ENCODE data around the gene MLLT6. TPM values are rescaled to one million over a fixed set of nuclear protein-coding genes. Genes with fewer than 3 reads are reported as not detected.
A peak's percentile ranks its signal among the peaks of the same experiment; 100 is the strongest.

The MLLT6 gene
- total and polyA plus RNA-seq, 2 of the 13 experiments (the other 11 are each of a cell fraction or from before 2014, with no cell fraction given) = 50.7 to 69.5 TPM

DNA sequence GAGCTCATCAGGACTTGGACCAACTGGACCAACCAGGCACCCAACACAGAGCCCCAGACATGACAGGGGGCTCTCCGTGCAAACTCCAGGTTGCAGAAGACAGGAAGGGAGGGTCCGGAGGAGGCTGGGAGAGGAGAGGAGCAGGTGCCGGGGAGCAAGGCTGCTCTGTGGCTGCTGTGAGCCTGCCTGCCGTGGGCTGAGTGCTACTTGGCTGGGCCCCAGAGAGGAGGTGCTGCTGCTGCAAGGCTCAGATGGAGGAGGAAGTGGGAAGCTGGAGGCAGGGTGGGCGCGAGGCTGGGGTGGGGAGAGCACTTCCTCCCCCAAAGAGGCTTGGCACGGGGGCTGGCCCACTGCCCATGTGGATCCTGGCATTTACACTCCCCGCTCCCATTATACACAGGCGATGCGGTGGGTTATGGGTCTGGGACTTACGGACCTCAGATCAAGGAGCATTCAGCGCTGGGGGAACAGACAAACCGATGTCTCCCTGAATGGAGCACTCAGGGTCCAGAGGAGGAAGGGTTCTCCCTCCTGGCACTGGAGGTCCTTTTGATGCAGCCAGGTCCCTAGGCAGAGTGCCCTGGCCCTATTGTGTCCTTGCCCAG is 46.2 kb upstream of the MLLT6 start (continued):
- no peak for TF ChIP-seq U2AF2 (IDR thresholded peaks at IDR 0.05; ENCODE audit: low read depth, low read length)
- peak; percentile 53; the same call in 1 of the 2 replicates for TF ChIP-seq ZNF292 (CRISPR knock-in tag; IDR thresholded peaks at IDR 0.05; ENCODE audit: borderline replicate concordance, low read depth)
- TF ChIP-seq ZNF768 (CRISPR knock-in tag; IDR thresholded peaks at IDR 0.05) = no peak
- no peak for TF ChIP-seq CENPX (CRISPR knock-in tag; IDR thresholded peaks at IDR 0.05)
- TF ChIP-seq, protein P1, sequence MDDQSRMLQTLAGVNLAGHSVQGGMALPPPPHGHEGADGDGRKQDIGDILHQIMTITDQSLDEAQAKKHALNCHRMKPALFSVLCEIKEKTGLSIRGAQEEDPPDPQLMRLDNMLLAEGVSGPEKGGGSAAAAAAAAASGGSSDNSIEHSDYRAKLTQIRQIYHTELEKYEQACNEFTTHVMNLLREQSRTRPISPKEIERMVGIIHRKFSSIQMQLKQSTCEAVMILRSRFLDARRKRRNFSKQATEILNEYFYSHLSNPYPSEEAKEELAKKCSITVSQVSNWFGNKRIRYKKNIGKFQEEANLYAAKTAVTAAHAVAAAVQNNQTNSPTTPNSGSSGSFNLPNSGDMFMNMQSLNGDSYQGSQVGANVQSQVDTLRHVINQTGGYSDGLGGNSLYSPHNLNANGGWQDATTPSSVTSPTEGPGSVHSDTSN (CRISPR knock-in tag; IDR thresholded peaks at IDR 0.05; ENCODE audit: borderline replicate concordance) = no peak
- TF ChIP-seq, protein P2, sequence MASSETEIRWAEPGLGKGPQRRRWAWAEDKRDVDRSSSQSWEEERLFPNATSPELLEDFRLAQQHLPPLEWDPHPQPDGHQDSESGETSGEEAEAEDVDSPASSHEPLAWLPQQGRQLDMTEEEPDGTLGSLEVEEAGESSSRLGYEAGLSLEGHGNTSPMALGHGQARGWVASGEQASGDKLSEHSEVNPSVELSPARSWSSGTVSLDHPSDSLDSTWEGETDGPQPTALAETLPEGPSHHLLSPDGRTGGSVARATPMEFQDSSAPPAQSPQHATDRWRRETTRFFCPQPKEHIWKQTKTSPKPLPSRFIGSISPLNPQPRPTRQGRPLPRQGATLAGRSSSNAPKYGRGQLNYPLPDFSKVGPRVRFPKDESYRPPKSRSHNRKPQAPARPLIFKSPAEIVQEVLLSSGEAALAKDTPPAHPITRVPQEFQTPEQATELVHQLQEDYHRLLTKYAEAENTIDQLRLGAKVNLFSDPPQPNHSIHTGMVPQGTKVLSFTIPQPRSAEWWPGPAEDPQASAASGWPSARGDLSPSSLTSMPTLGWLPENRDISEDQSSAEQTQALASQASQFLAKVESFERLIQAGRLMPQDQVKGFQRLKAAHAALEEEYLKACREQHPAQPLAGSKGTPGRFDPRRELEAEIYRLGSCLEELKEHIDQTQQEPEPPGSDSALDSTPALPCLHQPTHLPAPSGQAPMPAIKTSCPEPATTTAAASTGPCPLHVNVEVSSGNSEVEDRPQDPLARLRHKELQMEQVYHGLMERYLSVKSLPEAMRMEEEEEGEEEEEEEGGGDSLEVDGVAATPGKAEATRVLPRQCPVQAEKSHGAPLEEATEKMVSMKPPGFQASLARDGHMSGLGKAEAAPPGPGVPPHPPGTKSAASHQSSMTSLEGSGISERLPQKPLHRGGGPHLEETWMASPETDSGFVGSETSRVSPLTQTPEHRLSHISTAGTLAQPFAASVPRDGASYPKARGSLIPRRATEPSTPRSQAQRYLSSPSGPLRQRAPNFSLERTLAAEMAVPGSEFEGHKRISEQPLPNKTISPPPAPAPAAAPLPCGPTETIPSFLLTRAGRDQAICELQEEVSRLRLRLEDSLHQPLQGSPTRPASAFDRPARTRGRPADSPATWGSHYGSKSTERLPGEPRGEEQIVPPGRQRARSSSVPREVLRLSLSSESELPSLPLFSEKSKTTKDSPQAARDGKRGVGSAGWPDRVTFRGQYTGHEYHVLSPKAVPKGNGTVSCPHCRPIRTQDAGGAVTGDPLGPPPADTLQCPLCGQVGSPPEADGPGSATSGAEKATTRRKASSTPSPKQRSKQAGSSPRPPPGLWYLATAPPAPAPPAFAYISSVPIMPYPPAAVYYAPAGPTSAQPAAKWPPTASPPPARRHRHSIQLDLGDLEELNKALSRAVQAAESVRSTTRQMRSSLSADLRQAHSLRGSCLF (CRISPR knock-in tag; IDR thresholded peaks at IDR 0.05; ENCODE audit: borderline replicate concordance) = no peak
- no peak for TF ChIP-seq ZBTB8A (CRISPR knock-in tag; IDR thresholded peaks at IDR 0.05; ENCODE audit: borderline replicate concordance, low read depth)
- TF ChIP-seq POLR2A (IDR thresholded peaks at IDR 0.05; ENCODE audit: insufficient read depth in 1 of 2, low read depth in 2 of 2, low read length in 2 of 2) = 0 out of 4 replicates have a peak, but pooled peaks have one; percentile 4 to 29
- no peak for TF ChIP-seq ZNF644 (CRISPR knock-in tag; IDR thresholded peaks at IDR 0.05; ENCODE audit: low read depth)
- 0 out of 2 replicates have a peak, but pooled peaks have one; percentile 72 for TF ChIP-seq NCOA1 (CRISPR knock-in tag; IDR thresholded peaks at IDR 0.05)
- no peak for TF ChIP-seq THAP11 (CRISPR knock-in tag; IDR thresholded peaks at IDR 0.05)
- TF ChIP-seq KMT2B (CRISPR knock-in tag; IDR thresholded peaks at IDR 0.05) = no peak
- TF ChIP-seq PRDM4 (CRISPR knock-in tag; IDR thresholded peaks at IDR 0.05; ENCODE audit: borderline replicate concordance) = 0 out of 2 replicates have a peak, but pooled peaks have one; percentile 26
- no peak for TF ChIP-seq ZKSCAN5 (CRISPR knock-in tag; IDR thresholded peaks at IDR 0.05)
- no peak for TF ChIP-seq ZBTB21 (CRISPR knock-in tag; IDR thresholded peaks at IDR 0.05)
- TF ChIP-seq ZSCAN5A (CRISPR knock-in tag; IDR thresholded peaks at IDR 0.05; ENCODE audit: borderline replicate concordance) = 0 out of 2 replicates have a peak, but pooled peaks have one; percentile 9
- no peak for TF ChIP-seq ZNF589 (CRISPR knock-in tag; conservative IDR thresholded peaks at IDR 0.05)
- TF ChIP-seq MEIS1 (CRISPR knock-in tag; IDR thresholded peaks at IDR 0.05; ENCODE audit: borderline replicate concordance) = 0 out of 2 replicates have a peak, but pooled peaks have one; percentile 19

All from HepG2 (cell line).